Motor neuron (in vitro differentiated cells): ENCODE results near the gene MTSS2. TPM values are rescaled to one million over a fixed set of nuclear protein-coding genes. Genes with fewer than 3 reads are reported as not detected.
A peak's percentile ranks its signal among the peaks of the same experiment; 100 is the strongest.

Source experiments
- ATAC-seq, 8 experiments: fragments of 200-7000 bp; cut with Tn5 transposase; replicated peaks in 6 of 8; 2 replicates each; pipeline ENCODE4 v1.8.0; 2021; ENCODE audit warnings: mild to moderate bottlenecking in 8 of 8, moderate library complexity in 8 of 8
- H3K27ac ChIP-seq, 2 donors: fragments of 250-450 bp; sonication (Bioruptor Pico); 2 replicates each; pipeline ENCODE4 v1.9.0; 2021; ENCODE audit warnings: antibody characterized with exemption in 2 of 2, mild to moderate bottlenecking in 2 of 2, moderate library complexity in 1 of 2
- H3K4me1 ChIP-seq, 2 donors: fragments of 250-450 bp; sonication (Bioruptor Pico); replicated peaks in 1 of 2; 2 replicates each; pipeline ENCODE4 v1.6.1; 2021; ENCODE audit warnings: antibody characterized with exemption in 2 of 2, mild to moderate bottlenecking in 2 of 2, moderate library complexity in 1 of 2
- H3K4me3 ChIP-seq, 5 donors: fragments of 250-450 bp; sonication (Bioruptor Pico); 2 replicates each; pipeline ENCODE4 v1.9.0; 2021; ENCODE audit warnings: antibody characterized with exemption in 5 of 5, mild to moderate bottlenecking in 5 of 5, moderate library complexity in 4 of 5
- WGBS, 10 experiments: fragments of 450-650 bp; shearing (Covaris generic); methylation state at CpG; one replicate each; pipeline ENCODE4 v1.0.0; 2022; 5-methylcytosine and 5-hydroxymethylcytosine counted together
- in situ Hi-C, 9 experiments: fragments of 400-800 bp; cut with MboI; loops; one replicate each; pipeline ENCODE4 v1.15.0; 2021; ENCODE audit warnings: low sequenced_read_pairs in 9 of 9, low pct_unique_long_range_greater_than_20kb in 2 of 9; ENCODE audit not compliant: unreplicated experiment in 9 of 9
- total RNA-seq, 8 experiments: library from RNA; unstranded; fragments of 300-600 nt; gene quantifications; 2 replicates each; pipeline versions ENCODE4 v1.2.3 to v1.2.4, GENCODE V29; 2022

The MTSS2 gene
- 100 to 1,000 TPM in 1 of 8 experiments, 10 to 100 TPM in 7; 11.7 to 109 (median 25.6) TPM for total RNA-seq

- peak; percentile 66 to 86 (median 74) for ATAC-seq
- Histone ChIP-seq H3K4me3 (peak within 1 kb of the TSS; percentile 57 to 95 (median 77)), H3K4me1 (peaks cover 29 to 40% of the 10 kb centered on the region in 2 donors), H3K27ac (peak within 1 kb of the TSS; percentile 61 to 85)
- no CpG with 5 or more reads among the region's 72 CpGs for WGBS, 10 experiments
- in situ Hi-C loops: no loop called here
Observed at GRCh38 chr16:70685938-70686375, at the start of gene MTSS2. TSS of gene MTSS2 (minus strand) at chr16:70686053. CDS start at chr16:70685791, 262 bp downstream.

GRCh38 chr16:70735141-70735979, 49.5 kb upstream of the MTSS2 start:
- 9 to 100% (median 79%) methylated on average over 1 to 10 of the region's 13 CpGs; no CpG with 5 or more reads in 2 of the 10 experiments for WGBS, 10 experiments
- H3K27ac ChIP-seq: no peak overlapping the region
- in situ Hi-C loops: no loop called here
- peaks cover 28 to 32% of the 10 kb centered on the region in 2 donors for H3K4me1 ChIP-seq
- H3K4me3 ChIP-seq: no peak overlapping the region
- ATAC-seq: peak in 2 of 8 experiments; percentile 40 to 50

GRCh38 chr16:70734522-70735095, 48.8 kb upstream of the MTSS2 start:
- in situ Hi-C loops: no loop called here
- Histone ChIP-seq H3K27ac (no peak overlapping the region), H3K4me1 (peaks cover 32 to 36% of the 10 kb centered on the region in 2 donors), H3K4me3 (no peak overlapping the region)
- 60 to 100% (median 100%) methylated on average over 1 to 3 of the region's 4 CpGs; no CpG with 5 or more reads in 3 of the 10 experiments for WGBS, 10 experiments
- ATAC-seq: no peak

- in situ Hi-C loops: no loop called here
- no peak for ATAC-seq
- Histone ChIP-seq H3K27ac (no peak overlapping the region), H3K4me1 (peaks cover 13 to 17% of the 10 kb centered on the region in 2 donors), H3K4me3 (no peak overlapping the region)
- WGBS, 10 experiments: 86 to 100% (median 98%) methylated on average over 1 to 3 of the region's 3 CpGs; no CpG with 5 or more reads in 4 of the 10 experiments
Observed at GRCh38 chr16:70730944-70731343, 45.1 kb upstream of the MTSS2 start.

- no peak overlapping the region for H3K27ac ChIP-seq
- WGBS, 10 experiments: 0 to 100% (median 93%) methylated on average over 1 to 4 of the region's 7 CpGs; no CpG with 5 or more reads in 2 of the 10 experiments
- H3K4me3 ChIP-seq: no peak overlapping the region
- H3K4me1 ChIP-seq: peaks cover 22 to 26% of the 10 kb centered on the region in 2 donors
- in situ Hi-C loops: no loop called here
- ATAC-seq: peak in 5 of 8 experiments; percentile 13 to 46 (median 31)
Observed at GRCh38 chr16:70730031-70730430, 44.2 kb upstream of the MTSS2 start.

- Histone ChIP-seq H3K4me1 (peaks cover 28% of the 10 kb centered on the region in 2 donors), H3K27ac (no peak overlapping the region), H3K4me3 (no peak overlapping the region)
- 90 to 100% (median 100%) methylated on average over 1 to 6 of the region's 8 CpGs; no CpG with 5 or more reads in 1 of the 10 experiments for WGBS, 10 experiments
- ATAC-seq: no peak
- in situ Hi-C loops: no loop called here
Observed at GRCh38 chr16:70729292-70729691, 43.4 kb upstream of the MTSS2 start.

GRCh38 chr16:70728150-70728549, 42.3 kb upstream of the MTSS2 start:
- 100% methylated on average over 1 to 2 of the region's 9 CpGs; no CpG with 5 or more reads in 6 of the 10 experiments for WGBS, 10 experiments
- no peak for ATAC-seq
- in situ Hi-C loops: no loop called here
- H3K4me3 ChIP-seq: no peak overlapping the region
- no peak overlapping the region for H3K27ac ChIP-seq
- H3K4me1 ChIP-seq: peaks cover 28% of the 10 kb centered on the region in 2 donors

- in situ Hi-C loops: no loop called here
- Histone ChIP-seq H3K4me3 (no peak overlapping the region), H3K4me1 (peaks cover 28% of the 10 kb centered on the region in 2 donors), H3K27ac (no peak overlapping the region)
- ATAC-seq: no peak
- 47 to 100% (median 97%) methylated on average over 1 to 5 of the region's 9 CpGs; no CpG with 5 or more reads in 3 of the 10 experiments for WGBS, 10 experiments
Observed at GRCh38 chr16:70726892-70727361, 41.1 kb upstream of the MTSS2 start.

GRCh38 chr16:70725912-70726828, 40.3 kb upstream of the MTSS2 start:
- in situ Hi-C loops: no loop called here
- 0 to 100% (median 80%) methylated on average over 1 to 11 of the region's 31 CpGs; no CpG with 5 or more reads in 1 of the 10 experiments for WGBS, 10 experiments
- peak overlapping the region; percentile 66 to 85 for H3K27ac ChIP-seq
- ATAC-seq: peak in 5 of 8 experiments; percentile 63 to 80 (median 74)
- H3K4me1 ChIP-seq: peaks cover 28% of the 10 kb centered on the region in 2 donors
- H3K4me3 ChIP-seq: no peak overlapping the region

GRCh38 chr16:70725024-70725911, 39.4 kb upstream of the MTSS2 start:
- 60 to 100% (median 84%) methylated on average over 1 to 4 of the region's 22 CpGs; no CpG with 5 or more reads in 4 of the 10 experiments for WGBS, 10 experiments
- peak; percentile 37 to 83 (median 77) for ATAC-seq
- Histone ChIP-seq H3K27ac (peak overlapping the region; percentile 66 to 85), H3K4me1 (peaks cover 27 to 28% of the 10 kb centered on the region in 2 donors), H3K4me3 (no peak overlapping the region)
- in situ Hi-C loops: no loop called here

- no peak overlapping the region for H3K4me3 ChIP-seq
- ATAC-seq: no peak
- H3K4me1 ChIP-seq: peaks cover 20 to 28% of the 10 kb centered on the region in 2 donors
- 90 to 100% (median 100%) methylated on average over 1 to 12 of the region's 15 CpGs; no CpG with 5 or more reads in 3 of the 10 experiments for WGBS, 10 experiments
- no peak overlapping the region for H3K27ac ChIP-seq
- in situ Hi-C loops: no loop called here
Observed at GRCh38 chr16:70724146-70725023, 38.5 kb upstream of the MTSS2 start.
